H1 (cell line): Measurements from ENCODE around the gene ZNF525. TPM values are rescaled to one million over a fixed set of nuclear protein-coding genes. Genes with fewer than 3 reads are reported as not detected.
A peak's percentile ranks its signal among the peaks of the same experiment; 100 is the strongest.

ENCODE experiments used
- CTCF ChIA-PET: fragments of 300-600 bp; sonication (Branson Sonifier 250); formaldehyde crosslinking; loops from one replicate; lab custom pipeline; 2021; ENCODE audit not compliant: partially characterized antibody; lab: Charles Lee
- POLR2A ChIA-PET: fragments of 300-600 bp; sonication (Branson Sonifier 250); formaldehyde crosslinking; loops from one replicate; lab custom pipeline; 2021; ENCODE audit warnings: inconsistent platforms; ENCODE audit not compliant: partially characterized antibody; lab: Charles Lee
- DNase-seq, 2 experiments: peaks; one replicate each; pipeline versions ENCODE4 v3.0.0 to v3.0.0-alpha.2; 2010 to 2022; ENCODE audit warnings: low spot score in 2 of 2, low read depth in 1 of 2, mixed read lengths in 1 of 2
- FAIRE-seq: peaks from 2 replicates; lab custom pipeline; 2011; peaks lifted over from hg19 to GRCh38; lab: Jason Lieb, UNC
- H2AFZ ChIP-seq: 2 replicates; pipeline ENCODE4 v1.8.1; 2012; ENCODE audit warnings: low read length, inconsistent platforms
- H2AK5ac ChIP-seq: 2 replicates; pipeline ENCODE4 v1.6.1; 2013; ENCODE audit warnings: low read depth, low read length
- H2BK120ac ChIP-seq: replicated peaks from 2 replicates; pipeline ENCODE3; 2013; ENCODE audit warnings: low read depth, low read length, inconsistent platforms
- H2BK12ac ChIP-seq: 2 replicates; pipeline ENCODE4 v1.6.1; 2013; ENCODE audit warnings: low read depth, low read length
- H2BK15ac ChIP-seq: 2 replicates; pipeline ENCODE4 v1.6.1; 2013; ENCODE audit warnings: low read length
- H2BK20ac ChIP-seq: 2 replicates; pipeline ENCODE4 v1.6.1; 2013; ENCODE audit warnings: low read length
- H2BK5ac ChIP-seq: 2 replicates; pipeline ENCODE4 v1.6.1; 2013; ENCODE audit warnings: low read depth, low read length
- H3K14ac ChIP-seq: 2 replicates; pipeline ENCODE4 v1.6.1; 2013; ENCODE audit warnings: inconsistent platforms; ENCODE audit not compliant: insufficient read length
- H3K18ac ChIP-seq: 2 replicates; pipeline ENCODE4 v1.6.1; 2013; ENCODE audit warnings: low read length; ENCODE audit errors: extremely low read depth
- H3K23ac ChIP-seq: 2 replicates; pipeline ENCODE4 v1.6.1; 2013; ENCODE audit warnings: inconsistent platforms; ENCODE audit not compliant: insufficient read length
- H3K23me2 ChIP-seq: 2 replicates; pipeline ENCODE4 v1.6.1; 2013; ENCODE audit warnings: low read depth, low read length
- H3K27ac ChIP-seq: 2 replicates; pipeline ENCODE4 v1.6.1; 2011; ENCODE audit warnings: low read depth, low read length, inconsistent platforms
- H3K27me3 ChIP-seq, 4 experiments: replicated peaks in 1 of 4; 1 replicate in 1 of 4; 2 replicates in 3 of 4; pipeline versions ENCODE4 v1.6.1 to v1.8.1; 2011 to 2013; ENCODE audit warnings: low read length in 3 of 4, mild to moderate bottlenecking in 3 of 4, inconsistent platforms in 2 of 4, mixed read lengths in 2 of 4, moderate library complexity in 1 of 4; ENCODE audit not compliant: control insufficient read depth in 3 of 4, insufficient read depth in 3 of 4; ENCODE audit errors: extremely low read depth in 1 of 4
- H3K36me3 ChIP-seq, 4 experiments: 2 replicates each; pipeline versions ENCODE4 v1.6.1 to v1.8.1; 2011 to 2013; ENCODE audit warnings: mild to moderate bottlenecking in 4 of 4, low read length in 3 of 4, moderate library complexity in 2 of 4, control low read depth in 1 of 4, inconsistent platforms in 1 of 4; ENCODE audit not compliant: insufficient read depth in 4 of 4, control insufficient read depth in 2 of 4
- H3K4ac ChIP-seq: replicated peaks from 2 replicates; pipeline ENCODE3; 2013; ENCODE audit warnings: low read length, low read depth, mixed read lengths, inconsistent platforms; ENCODE audit not compliant: insufficient read length
- H3K4me1 ChIP-seq, 4 experiments: replicated peaks in 1 of 4; 1 replicate in 1 of 4; 2 replicates in 3 of 4; pipeline versions ENCODE4 v1.6.1 to v1.8.1; 2011 to 2013; ENCODE audit warnings: low read length in 3 of 4, inconsistent platforms in 2 of 4, mixed read lengths in 1 of 4; ENCODE audit not compliant: insufficient read depth in 4 of 4, control insufficient read depth in 3 of 4
- H3K4me2 ChIP-seq, 2 experiments: 2 replicates each; pipeline versions ENCODE4 v1.6.1 to v1.8.1; 2011 to 2013; ENCODE audit warnings: low read depth in 2 of 2, low read length in 2 of 2, control low read depth in 1 of 2, inconsistent platforms in 1 of 2, mild to moderate bottlenecking in 1 of 2; ENCODE audit not compliant: insufficient read depth in 1 of 2
- H3K4me3 ChIP-seq, 4 experiments: fragments of 200-600, 300-600 bp in 1 of 4; sonication (generic), shearing (Covaris generic), sonication (Bioruptor Twin) in 1 of 4; 2 replicates each; pipeline versions ENCODE4 v1.5.1 to v1.8.1; 2011 to 2016; ENCODE audit warnings: low read length in 4 of 4, low read depth in 3 of 4, control low read depth in 2 of 4, inconsistent platforms in 2 of 4, mild to moderate bottlenecking in 2 of 4, mixed read lengths in 1 of 4, moderate library complexity in 1 of 4; ENCODE audit not compliant: insufficient read depth in 2 of 4; ENCODE audit errors: extremely low read depth in 1 of 4
- H3K56ac ChIP-seq: replicated peaks from 2 replicates; pipeline ENCODE3; 2013; ENCODE audit warnings: low read depth, mild to moderate bottlenecking, mixed read lengths, low read length, inconsistent platforms; ENCODE audit not compliant: insufficient read length
- H3K79me1 ChIP-seq: 2 replicates; pipeline ENCODE4 v1.6.1; 2013; ENCODE audit warnings: low read depth, low read length, control low read depth
- H3K79me2 ChIP-seq, 2 experiments: 2 replicates each; pipeline versions ENCODE4 v1.6.1 to v1.8.1; 2012 to 2013; ENCODE audit warnings: low read length in 2 of 2, mild to moderate bottlenecking in 2 of 2, inconsistent platforms in 1 of 2; ENCODE audit not compliant: insufficient read depth in 2 of 2, control insufficient read depth in 1 of 2
- H3K9ac ChIP-seq, 4 experiments: replicated peaks in 1 of 4; 1 replicate in 1 of 4; 2 replicates in 3 of 4; pipeline versions ENCODE4 v1.6.1 to v1.8.1; 2011 to 2013; ENCODE audit warnings: low read depth in 3 of 4, low read length in 3 of 4, control low read depth in 2 of 4, mild to moderate bottlenecking in 2 of 4, moderate library complexity in 2 of 4, inconsistent platforms in 1 of 4; ENCODE audit errors: extremely low read depth in 1 of 4
- H3K9me3 ChIP-seq, 2 experiments: 2 replicates each; pipeline versions ENCODE4 v1.6.1 to v1.8.1; 2012 to 2013; ENCODE audit warnings: mild to moderate bottlenecking in 2 of 2, moderate library complexity in 2 of 2, control low read depth in 1 of 2, inconsistent platforms in 1 of 2, low read depth in 1 of 2, low read length in 1 of 2, mixed read lengths in 1 of 2; ENCODE audit not compliant: insufficient read depth in 2 of 2
- H4K20me1 ChIP-seq, 2 experiments: replicated peaks in 1 of 2; 2 replicates each; pipeline versions ENCODE3 to v1.8.1; 2011 to 2013; ENCODE audit warnings: inconsistent platforms in 2 of 2, low read length in 2 of 2, mild to moderate bottlenecking in 1 of 2; ENCODE audit not compliant: insufficient read depth in 2 of 2, control insufficient read depth in 1 of 2
- H4K5ac ChIP-seq: 2 replicates; pipeline ENCODE4 v1.6.1; 2013; ENCODE audit warnings: low read length, low read depth, mixed read lengths, inconsistent platforms; ENCODE audit not compliant: insufficient read length
- H4K8ac ChIP-seq: 2 replicates; pipeline ENCODE4 v1.8.0; 2013; ENCODE audit warnings: mild to moderate bottlenecking, moderate library complexity, low read length, inconsistent platforms; ENCODE audit not compliant: insufficient read depth; ENCODE audit errors: extremely low read depth
- H4K91ac ChIP-seq: replicated peaks from 2 replicates; pipeline ENCODE3; 2013; ENCODE audit warnings: low read length, mixed read lengths, inconsistent platforms; ENCODE audit not compliant: insufficient read length
- CHD1 ChIP-seq: IDR thresholded peaks from 2 replicates; pipeline ENCODE4 v1.6.1; 2012; ENCODE audit warnings: low read depth, low read length, improper control_type of control experiment
- HDAC6 ChIP-seq: IDR thresholded peaks from one replicate; pipeline ENCODE4 v1.7.1; 2012; ENCODE audit warnings: low read depth, mild to moderate bottlenecking, inconsistent platforms, low read length, moderate library complexity
- KDM1A ChIP-seq: fragments of 200-600, 300-600 bp; sonication (generic); IDR thresholded peaks from 2 replicates; pipeline ENCODE4 v1.7.1; 2016; ENCODE audit warnings: mild to moderate bottlenecking, low read length, borderline replicate concordance
- KDM5A ChIP-seq: fragments of 200-600 bp; IDR thresholded peaks from 2 replicates; pipeline ENCODE4 v1.7.1; 2012; ENCODE audit warnings: mild to moderate bottlenecking, low read length, inconsistent platforms, mixed read lengths
- WGBS, 2 experiments: shearing (Covaris generic) in 1 of 2; methylation state at CpG; one replicate each; pipeline versions ENCODE4 v1.1.6 to v1.1.7; 2013 to 2015; ENCODE audit warnings: low lambda C conversion rate in 2 of 2, mixed read lengths in 2 of 2, inconsistent platforms in 1 of 2, low coverage in 1 of 2, missing lambda C conversion rate in 1 of 2; ENCODE audit not compliant: insufficient replicate concordance in 2 of 2, insufficient coverage in 1 of 2, insufficient read length in 1 of 2; ENCODE audit errors: extremely low coverage in 1 of 2, missing lambda C conversion rate in 1 of 2; 5-methylcytosine and 5-hydroxymethylcytosine counted together
- polyA plus RNA-seq, 7 experiments: library from polyadenylated mRNA; depleted of rRNA in 3 of 7; stranded (reverse) in 5 of 7; unstranded in 2 of 7; fragments of >200 nt in 5 of 7; fragments of 200-250 nt in 2 of 7; gene quantifications; 1 replicate in 5 of 7; 2 replicates in 1 of 7; 4 replicates in 1 of 7; pipeline versions ENCODE4 v1.2.1 to v1.2.3, GENCODE V29; 2011 to 2013; ENCODE audit warnings: missing spikeins in 2 of 7, mixed read lengths in 2 of 7
- total RNA-seq: library from RNA; stranded (reverse); fragmentation: NEBNext Ultra II Directional; extraction: Animal tissue kit (Norgen Biotek cat#: 25700); gene quantifications from 2 replicates; pipeline ENCODE4 v1.2.1, GENCODE V29; 2021

ZNF525 gene
- total and polyA plus RNA-seq, 2 of the 8 experiments (the other 6 are each of a cell fraction or from before 2014, with no cell fraction given) = 8.2 to 63.4 TPM

- Histone ChIP-seq H2BK5ac (no peak overlapping the region), H3K9ac (no peak overlapping the region), H2BK20ac (no peak overlapping the region), H4K5ac (no peak overlapping the region), H2AFZ (no peak overlapping the region), H2AK5ac (no peak overlapping the region), H2BK12ac (no peak overlapping the region), H3K18ac (no peak overlapping the region), H3K27me3 (no peaks in the 10 kb centered on the region), H3K23me2 (peaks cover 7% of the 10 kb centered on the region; the same call in 1 of the 2 replicates), H3K79me1 (no peaks in the 10 kb centered on the region), H3K4me2 (peak overlapping the region; percentile 81 to 83; a peak in 3 of 4 replicates), H3K27ac (no peak overlapping the region), H3K4ac (no peak overlapping the region), H2BK120ac (no peak overlapping the region), H3K4me1 (peaks cover 0 to 2% (median 0%) of the 10 kb centered on the region in 4 experiments; a peak in 3 of 7 replicates), H3K4me3 (peak overlapping the region; percentile 23 to 96 (median 57); a peak in 5 of 8 replicates), H4K8ac (no peak overlapping the region), H3K14ac (no peak overlapping the region), H3K23ac (no peak overlapping the region), H4K91ac (no peak overlapping the region), H3K79me2 (peaks cover 0 to 3% of the 10 kb centered on the region in 2 experiments; a peak in 1 of 4 replicates), H3K56ac (no peak overlapping the region), H3K9me3 (no peaks in the 10 kb centered on the region), H2BK15ac (no peak overlapping the region), H3K36me3 (peaks cover 0 to 19% (median 1%) of the 10 kb centered on the region in 4 experiments; a peak in 3 of 8 replicates), H4K20me1 (peaks cover 0 to 4% of the 10 kb centered on the region in 2 experiments)
- DNase-seq (no peak), FAIRE-seq (no peak)
- CTCF ChIA-PET = no interaction called here
- POLR2A ChIA-PET = no interaction called here
- WGBS, 2 experiments = 33% methylated on average over 1 of the region's 1 CpG; no CpG with 5 or more reads in 1 of the 2 experiments
- no peak for TF ChIP-seq KDM1A
- no peak for TF ChIP-seq HDAC6
- TF ChIP-seq KDM5A = no peak
- TF ChIP-seq CHD1 = no peak
These were observed 31.0 kb downstream of the ZNF525 start for GRCh38 chr19:53396525-53396868.
